Measurements from ENCODE around the gene RGL1.

- no peak for TF ChIP-seq POLR2A (IDR thresholded peaks at IDR 0.05; ENCODE audit: low read length)
- TF ChIP-seq GATA1 (IDR thresholded peaks at IDR 0.05; ENCODE audit: low read depth, low read length), result no peak
Measured at GRCh38 chr1:183760661-183761060, 44.3 kb upstream of the RGL1 start.

All from erythroblast (primary cell).